H1 (cell line): ENCODE measurements around the gene CAPN1. TPM values are rescaled to one million over a fixed set of nuclear protein-coding genes. Genes with fewer than 3 reads are reported as not detected.

Experiments
- CBX5 ChIP-seq: fragments of 300-800, 300-1000 bp; sonication (generic); IDR thresholded peaks from 2 replicates; pipeline ENCODE4 v1.7.1; 2016; ENCODE audit warnings: antibody characterized with exemption, low read length, low read depth
- CBX8 ChIP-seq: fragments of 300-800, 300-1000 bp; sonication (generic); IDR thresholded peaks from 2 replicates; pipeline ENCODE4 v1.7.1; 2016; ENCODE audit warnings: low read depth, low read length, borderline replicate concordance
- GABPA ChIP-seq: IDR thresholded peaks from 2 replicates; pipeline ENCODE4 v1.6.1; 2011; ENCODE audit warnings: mild to moderate bottlenecking, low read length, moderate library complexity, borderline replicate concordance; ENCODE audit not compliant: insufficient read depth
- JUN ChIP-seq: IDR thresholded peaks from 2 replicates; pipeline ENCODE4 v1.6.1; 2011; ENCODE audit warnings: low read depth, mild to moderate bottlenecking, improper control_type of control experiment, low read length
- RBBP5 ChIP-seq: IDR thresholded peaks from 2 replicates; pipeline ENCODE4 v1.7.1; 2012; ENCODE audit warnings: low read depth, mild to moderate bottlenecking, inconsistent platforms, low read length, moderate library complexity, borderline replicate concordance
- RFX5 ChIP-seq: IDR thresholded peaks from 2 replicates; pipeline ENCODE4 v1.6.1; 2011; ENCODE audit warnings: low read depth, low read length, improper control_type of control experiment, borderline replicate concordance
- SP1 ChIP-seq: IDR thresholded peaks from 2 replicates; pipeline ENCODE4 v1.6.1; 2011; ENCODE audit warnings: low read depth, low read length
- TAF1 ChIP-seq: IDR thresholded peaks from 2 replicates; pipeline ENCODE4 v1.6.1; 2011; ENCODE audit warnings: mild to moderate bottlenecking, low read depth, low read length
- polyA plus RNA-seq, 7 experiments: library from polyadenylated mRNA; depleted of rRNA in 3 of 7; stranded (reverse) in 5 of 7; unstranded in 2 of 7; fragments of >200 nt in 5 of 7; fragments of 200-250 nt in 2 of 7; gene quantifications; 1 replicate in 5 of 7; 2 replicates in 1 of 7; 4 replicates in 1 of 7; pipeline versions ENCODE4 v1.2.1 to v1.2.3, GENCODE V29; 2011 to 2013; ENCODE audit warnings: missing spikeins in 2 of 7, mixed read lengths in 2 of 7
- total RNA-seq: library from RNA; stranded (reverse); fragmentation: NEBNext Ultra II Directional; extraction: Animal tissue kit (Norgen Biotek cat#: 25700); gene quantifications from 2 replicates; pipeline ENCODE4 v1.2.1, GENCODE V29; 2021
- TF ChIP-seq, protein P1 (sequence below): fragments of 300-600 bp; sonication (generic); IDR thresholded peaks from 2 replicates; pipeline ENCODE4 v1.7.1; 2012; ENCODE audit warnings: low read length, moderate library complexity, mild to moderate bottlenecking, inconsistent platforms; ENCODE audit not compliant: insufficient replicate concordance
- TF ChIP-seq, protein P2 (sequence below): IDR thresholded peaks from 2 replicates; pipeline ENCODE4 v1.6.1; 2011; ENCODE audit warnings: low read length, improper control_type of control experiment

Gene CAPN1
- total and polyA plus RNA-seq, 2 of the 8 experiments (the other 6 are each of a cell fraction or from before 2014, with no cell fraction given), result 194 to 233 TPM

DNA sequence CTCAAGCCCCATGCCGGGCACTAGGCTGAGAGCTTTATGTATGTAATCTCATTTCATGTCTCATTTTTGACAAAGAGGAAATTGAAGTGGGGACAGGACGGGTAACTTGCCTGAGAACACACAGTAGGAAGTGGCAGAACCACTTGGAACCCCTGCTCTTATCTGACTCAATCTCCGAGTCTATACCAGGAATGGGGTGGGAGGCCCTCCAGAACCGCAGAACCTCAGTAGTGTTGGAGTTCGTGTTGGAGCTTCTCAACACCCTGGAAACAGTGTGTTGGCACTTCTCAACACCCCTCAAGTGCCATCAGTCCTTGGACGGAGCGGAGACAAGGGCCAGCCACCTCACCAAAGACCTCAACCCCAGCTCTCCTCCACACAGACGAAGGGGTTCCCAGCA is 41.3 kb downstream of the CAPN1 start (continued):
- TF ChIP-seq, protein P1, sequence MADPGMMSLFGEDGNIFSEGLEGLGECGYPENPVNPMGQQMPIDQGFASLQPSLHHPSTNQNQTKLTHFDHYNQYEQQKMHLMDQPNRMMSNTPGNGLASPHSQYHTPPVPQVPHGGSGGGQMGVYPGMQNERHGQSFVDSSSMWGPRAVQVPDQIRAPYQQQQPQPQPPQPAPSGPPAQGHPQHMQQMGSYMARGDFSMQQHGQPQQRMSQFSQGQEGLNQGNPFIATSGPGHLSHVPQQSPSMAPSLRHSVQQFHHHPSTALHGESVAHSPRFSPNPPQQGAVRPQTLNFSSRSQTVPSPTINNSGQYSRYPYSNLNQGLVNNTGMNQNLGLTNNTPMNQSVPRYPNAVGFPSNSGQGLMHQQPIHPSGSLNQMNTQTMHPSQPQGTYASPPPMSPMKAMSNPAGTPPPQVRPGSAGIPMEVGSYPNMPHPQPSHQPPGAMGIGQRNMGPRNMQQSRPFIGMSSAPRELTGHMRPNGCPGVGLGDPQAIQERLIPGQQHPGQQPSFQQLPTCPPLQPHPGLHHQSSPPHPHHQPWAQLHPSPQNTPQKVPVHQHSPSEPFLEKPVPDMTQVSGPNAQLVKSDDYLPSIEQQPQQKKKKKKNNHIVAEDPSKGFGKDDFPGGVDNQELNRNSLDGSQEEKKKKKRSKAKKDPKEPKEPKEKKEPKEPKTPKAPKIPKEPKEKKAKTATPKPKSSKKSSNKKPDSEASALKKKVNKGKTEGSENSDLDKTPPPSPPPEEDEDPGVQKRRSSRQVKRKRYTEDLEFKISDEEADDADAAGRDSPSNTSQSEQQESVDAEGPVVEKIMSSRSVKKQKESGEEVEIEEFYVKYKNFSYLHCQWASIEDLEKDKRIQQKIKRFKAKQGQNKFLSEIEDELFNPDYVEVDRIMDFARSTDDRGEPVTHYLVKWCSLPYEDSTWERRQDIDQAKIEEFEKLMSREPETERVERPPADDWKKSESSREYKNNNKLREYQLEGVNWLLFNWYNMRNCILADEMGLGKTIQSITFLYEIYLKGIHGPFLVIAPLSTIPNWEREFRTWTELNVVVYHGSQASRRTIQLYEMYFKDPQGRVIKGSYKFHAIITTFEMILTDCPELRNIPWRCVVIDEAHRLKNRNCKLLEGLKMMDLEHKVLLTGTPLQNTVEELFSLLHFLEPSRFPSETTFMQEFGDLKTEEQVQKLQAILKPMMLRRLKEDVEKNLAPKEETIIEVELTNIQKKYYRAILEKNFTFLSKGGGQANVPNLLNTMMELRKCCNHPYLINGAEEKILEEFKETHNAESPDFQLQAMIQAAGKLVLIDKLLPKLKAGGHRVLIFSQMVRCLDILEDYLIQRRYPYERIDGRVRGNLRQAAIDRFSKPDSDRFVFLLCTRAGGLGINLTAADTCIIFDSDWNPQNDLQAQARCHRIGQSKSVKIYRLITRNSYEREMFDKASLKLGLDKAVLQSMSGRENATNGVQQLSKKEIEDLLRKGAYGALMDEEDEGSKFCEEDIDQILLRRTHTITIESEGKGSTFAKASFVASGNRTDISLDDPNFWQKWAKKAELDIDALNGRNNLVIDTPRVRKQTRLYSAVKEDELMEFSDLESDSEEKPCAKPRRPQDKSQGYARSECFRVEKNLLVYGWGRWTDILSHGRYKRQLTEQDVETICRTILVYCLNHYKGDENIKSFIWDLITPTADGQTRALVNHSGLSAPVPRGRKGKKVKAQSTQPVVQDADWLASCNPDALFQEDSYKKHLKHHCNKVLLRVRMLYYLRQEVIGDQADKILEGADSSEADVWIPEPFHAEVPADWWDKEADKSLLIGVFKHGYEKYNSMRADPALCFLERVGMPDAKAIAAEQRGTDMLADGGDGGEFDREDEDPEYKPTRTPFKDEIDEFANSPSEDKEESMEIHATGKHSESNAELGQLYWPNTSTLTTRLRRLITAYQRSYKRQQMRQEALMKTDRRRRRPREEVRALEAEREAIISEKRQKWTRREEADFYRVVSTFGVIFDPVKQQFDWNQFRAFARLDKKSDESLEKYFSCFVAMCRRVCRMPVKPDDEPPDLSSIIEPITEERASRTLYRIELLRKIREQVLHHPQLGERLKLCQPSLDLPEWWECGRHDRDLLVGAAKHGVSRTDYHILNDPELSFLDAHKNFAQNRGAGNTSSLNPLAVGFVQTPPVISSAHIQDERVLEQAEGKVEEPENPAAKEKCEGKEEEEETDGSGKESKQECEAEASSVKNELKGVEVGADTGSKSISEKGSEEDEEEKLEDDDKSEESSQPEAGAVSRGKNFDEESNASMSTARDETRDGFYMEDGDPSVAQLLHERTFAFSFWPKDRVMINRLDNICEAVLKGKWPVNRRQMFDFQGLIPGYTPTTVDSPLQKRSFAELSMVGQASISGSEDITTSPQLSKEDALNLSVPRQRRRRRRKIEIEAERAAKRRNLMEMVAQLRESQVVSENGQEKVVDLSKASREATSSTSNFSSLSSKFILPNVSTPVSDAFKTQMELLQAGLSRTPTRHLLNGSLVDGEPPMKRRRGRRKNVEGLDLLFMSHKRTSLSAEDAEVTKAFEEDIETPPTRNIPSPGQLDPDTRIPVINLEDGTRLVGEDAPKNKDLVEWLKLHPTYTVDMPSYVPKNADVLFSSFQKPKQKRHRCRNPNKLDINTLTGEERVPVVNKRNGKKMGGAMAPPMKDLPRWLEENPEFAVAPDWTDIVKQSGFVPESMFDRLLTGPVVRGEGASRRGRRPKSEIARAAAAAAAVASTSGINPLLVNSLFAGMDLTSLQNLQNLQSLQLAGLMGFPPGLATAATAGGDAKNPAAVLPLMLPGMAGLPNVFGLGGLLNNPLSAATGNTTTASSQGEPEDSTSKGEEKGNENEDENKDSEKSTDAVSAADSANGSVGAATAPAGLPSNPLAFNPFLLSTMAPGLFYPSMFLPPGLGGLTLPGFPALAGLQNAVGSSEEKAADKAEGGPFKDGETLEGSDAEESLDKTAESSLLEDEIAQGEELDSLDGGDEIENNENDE, result no peak
- TF ChIP-seq JUN (no peak), RFX5 (no peak), TAF1 (no peak), GABPA (no peak), CBX8 (no peak), SP1 (no peak), RBBP5 (no peak), CBX5 (no peak)
- TF ChIP-seq, protein P2, sequence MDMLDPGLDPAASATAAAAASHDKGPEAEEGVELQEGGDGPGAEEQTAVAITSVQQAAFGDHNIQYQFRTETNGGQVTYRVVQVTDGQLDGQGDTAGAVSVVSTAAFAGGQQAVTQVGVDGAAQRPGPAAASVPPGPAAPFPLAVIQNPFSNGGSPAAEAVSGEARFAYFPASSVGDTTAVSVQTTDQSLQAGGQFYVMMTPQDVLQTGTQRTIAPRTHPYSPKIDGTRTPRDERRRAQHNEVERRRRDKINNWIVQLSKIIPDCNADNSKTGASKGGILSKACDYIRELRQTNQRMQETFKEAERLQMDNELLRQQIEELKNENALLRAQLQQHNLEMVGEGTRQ, result no peak
